Measurements from ENCODE around the gene PSMD7.

DNA sequence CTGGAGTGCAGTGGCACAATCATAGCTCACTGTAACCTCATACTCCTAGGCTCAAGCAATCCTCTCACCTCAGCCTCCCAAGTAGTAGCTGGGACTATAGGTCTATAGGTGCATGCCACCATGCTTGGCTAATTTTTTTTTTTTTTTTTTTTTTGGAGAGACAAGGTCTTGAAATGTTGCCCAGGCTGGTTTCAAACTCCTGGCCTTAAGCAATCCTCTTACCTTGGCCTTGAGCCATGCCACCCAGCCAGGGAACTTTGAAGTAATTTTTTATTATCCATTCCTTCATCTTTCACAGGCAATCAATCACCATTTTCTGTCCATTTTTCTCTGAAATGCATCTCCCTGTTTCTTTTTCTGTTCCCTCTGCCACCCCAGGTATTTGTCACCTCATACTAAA lies 6.3 kb upstream of the PSMD7 start:
- TF ChIP-seq, protein P1, sequence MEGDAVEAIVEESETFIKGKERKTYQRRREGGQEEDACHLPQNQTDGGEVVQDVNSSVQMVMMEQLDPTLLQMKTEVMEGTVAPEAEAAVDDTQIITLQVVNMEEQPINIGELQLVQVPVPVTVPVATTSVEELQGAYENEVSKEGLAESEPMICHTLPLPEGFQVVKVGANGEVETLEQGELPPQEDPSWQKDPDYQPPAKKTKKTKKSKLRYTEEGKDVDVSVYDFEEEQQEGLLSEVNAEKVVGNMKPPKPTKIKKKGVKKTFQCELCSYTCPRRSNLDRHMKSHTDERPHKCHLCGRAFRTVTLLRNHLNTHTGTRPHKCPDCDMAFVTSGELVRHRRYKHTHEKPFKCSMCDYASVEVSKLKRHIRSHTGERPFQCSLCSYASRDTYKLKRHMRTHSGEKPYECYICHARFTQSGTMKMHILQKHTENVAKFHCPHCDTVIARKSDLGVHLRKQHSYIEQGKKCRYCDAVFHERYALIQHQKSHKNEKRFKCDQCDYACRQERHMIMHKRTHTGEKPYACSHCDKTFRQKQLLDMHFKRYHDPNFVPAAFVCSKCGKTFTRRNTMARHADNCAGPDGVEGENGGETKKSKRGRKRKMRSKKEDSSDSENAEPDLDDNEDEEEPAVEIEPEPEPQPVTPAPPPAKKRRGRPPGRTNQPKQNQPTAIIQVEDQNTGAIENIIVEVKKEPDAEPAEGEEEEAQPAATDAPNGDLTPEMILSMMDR (IDR thresholded peaks at IDR 0.05; ENCODE audit: poor library complexity, severe bottlenecking): no peak
- TF ChIP-seq EP300 (conservative IDR thresholded peaks at IDR 0.05; ENCODE audit: poor library complexity, severe bottlenecking): no peak
- no peak for TF ChIP-seq RAD21 (conservative IDR thresholded peaks at IDR 0.05)

Data from neural cell (in vitro differentiated cells).